ENCODE results near the gene DHRS1.

Gene DHRS1

GRCh38 chr14:24280797-24281460 lies 18.7 kb downstream of the DHRS1 start:
- no peak for FAIRE-seq

GRCh38 chr14:24279301-24280186 lies 20.0 kb downstream of the DHRS1 start:
- FAIRE-seq: no peak

DNA sequence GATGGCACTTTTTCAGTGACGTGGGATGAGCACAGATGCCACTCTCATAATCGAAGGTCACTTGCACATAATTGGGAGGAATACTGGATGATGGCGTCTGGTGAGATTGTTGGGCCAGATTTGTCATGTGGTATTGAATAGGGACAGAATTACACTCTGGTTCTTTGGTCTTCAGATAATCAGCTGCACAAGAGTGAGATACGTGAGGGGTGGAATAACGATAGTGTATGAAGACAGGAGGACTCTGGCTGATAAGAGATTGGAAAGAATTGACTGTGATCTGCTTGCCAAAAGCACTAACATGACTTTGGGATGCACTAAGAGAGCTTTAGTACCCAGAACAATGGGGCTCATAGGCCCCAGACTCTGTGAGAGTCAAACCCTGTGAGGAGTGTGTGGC lies 21.2 kb downstream of the DHRS1 start:
- no peak for FAIRE-seq

DNA sequence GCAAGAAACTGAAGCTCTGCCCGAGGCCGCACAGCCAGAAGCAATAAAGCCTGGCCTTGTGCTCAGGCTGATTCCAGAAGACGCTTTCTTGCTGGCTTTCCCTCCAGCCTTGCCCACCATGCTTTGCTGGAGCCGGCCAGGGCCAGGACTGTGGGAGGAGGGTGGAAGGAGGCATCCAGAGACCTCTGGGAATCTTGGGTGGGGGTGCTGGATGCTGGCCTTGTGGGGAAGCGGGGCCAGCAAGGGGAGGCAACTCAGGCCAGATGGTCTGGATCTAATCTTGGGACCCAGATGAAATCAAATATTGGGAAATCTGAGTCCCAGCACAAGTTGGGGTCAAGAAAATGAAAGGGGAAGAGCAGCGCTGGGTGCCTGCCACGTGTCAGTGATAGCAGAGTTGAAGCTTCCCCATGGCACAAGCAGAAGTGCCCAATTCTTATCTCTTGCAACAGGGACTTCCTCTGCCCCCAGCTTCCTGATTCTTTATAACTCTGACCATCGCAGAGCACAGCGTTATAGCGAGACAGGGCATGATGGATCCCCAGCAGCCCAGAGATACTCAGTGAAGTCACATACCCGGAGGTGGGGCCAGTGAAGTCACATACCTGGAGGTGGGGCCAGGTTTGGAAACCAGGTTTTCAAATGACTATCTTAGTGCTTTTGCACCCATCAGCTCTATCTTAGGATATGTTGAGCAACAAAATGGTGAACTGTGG lies 21.8 kb downstream of the DHRS1 start:
- FAIRE-seq: no peak

- no peak for FAIRE-seq
Observed at GRCh38 chr14:24277071-24277470, 22.5 kb downstream of the DHRS1 start.

- FAIRE-seq: no peak
Observed at GRCh38 chr14:24274101-24274543, 25.5 kb downstream of the DHRS1 start.

GRCh38 chr14:24273422-24273998 lies 26.1 kb downstream of the DHRS1 start:
- FAIRE-seq: no peak

- FAIRE-seq: no peak
Observed at GRCh38 chr14:24272467-24272866, 27.1 kb downstream of the DHRS1 start.

GRCh38 chr14:24271834-24272263 lies 27.7 kb downstream of the DHRS1 start:
- FAIRE-seq: no peak

DNA sequence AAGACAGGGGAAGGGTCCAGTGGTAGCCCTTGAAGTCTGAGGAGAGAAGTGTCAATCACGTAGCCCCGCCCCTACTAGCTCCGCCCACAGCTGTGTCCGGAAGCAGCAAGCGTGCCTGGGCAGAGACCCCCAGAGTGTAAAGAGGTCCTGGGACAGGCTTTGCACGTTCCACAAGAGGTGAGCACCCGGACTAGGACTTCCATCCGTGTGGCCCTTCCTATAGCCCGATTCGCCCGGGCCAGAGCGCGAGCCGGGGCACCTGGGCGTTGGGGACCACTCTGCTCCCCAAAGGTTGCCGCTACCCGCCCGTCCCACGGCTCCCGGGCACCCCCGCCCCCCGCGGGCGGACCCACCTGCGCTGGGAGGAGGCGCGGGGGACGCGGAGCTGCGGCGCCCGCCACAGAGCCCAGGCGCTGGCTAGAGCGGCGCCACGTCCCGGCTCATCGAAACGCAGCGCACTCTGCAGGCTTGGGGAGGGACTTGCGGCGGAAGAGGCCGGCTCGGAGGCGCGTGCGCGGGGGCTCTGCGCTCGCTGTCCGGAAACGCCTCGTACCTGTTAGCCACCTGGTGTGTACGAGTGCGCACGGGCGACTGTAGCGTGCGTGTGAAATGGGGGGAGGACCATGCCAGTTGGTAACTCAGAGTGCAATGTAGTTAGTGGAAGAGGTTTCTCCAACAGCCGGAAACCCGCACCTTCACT lies 28.3 kb downstream of the DHRS1 start, which contains the start of gene RABGGTA:
Gene RABGGTA, minus strand, starts transcription at position 464 of the 700 bp plus-strand sequence. CDS start 482 bp downstream, outside the sequence.
- FAIRE-seq: no peak

DNA sequence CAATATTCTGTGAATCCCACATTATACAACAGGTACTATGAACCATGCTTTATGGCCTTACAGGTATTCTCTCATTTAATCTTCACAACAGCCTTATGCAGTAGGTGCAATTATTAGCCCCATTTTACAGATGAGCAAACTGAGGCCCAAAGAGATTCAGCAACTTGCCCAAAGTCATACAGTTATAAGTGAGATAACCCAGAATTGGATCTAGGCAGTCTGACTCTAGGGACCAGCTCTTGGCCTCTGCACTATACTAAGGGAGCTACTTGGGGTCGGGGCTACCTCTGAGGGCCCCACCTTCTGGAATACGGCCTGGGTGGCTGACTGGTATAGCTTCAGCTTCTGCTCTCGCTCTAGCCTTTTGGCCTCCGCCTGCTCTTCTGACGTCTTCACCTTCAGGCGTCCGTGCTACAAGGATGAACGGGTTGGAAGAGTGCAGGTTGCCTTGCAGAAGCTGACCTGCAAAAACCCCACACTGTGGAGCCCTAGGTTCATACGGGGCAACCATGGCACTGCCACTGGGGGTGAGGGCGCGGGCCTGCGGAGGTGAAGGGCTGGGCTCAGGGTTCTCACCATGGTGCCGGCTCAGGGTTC lies 28.9 kb downstream of the DHRS1 start:
- no peak for FAIRE-seq

DNA sequence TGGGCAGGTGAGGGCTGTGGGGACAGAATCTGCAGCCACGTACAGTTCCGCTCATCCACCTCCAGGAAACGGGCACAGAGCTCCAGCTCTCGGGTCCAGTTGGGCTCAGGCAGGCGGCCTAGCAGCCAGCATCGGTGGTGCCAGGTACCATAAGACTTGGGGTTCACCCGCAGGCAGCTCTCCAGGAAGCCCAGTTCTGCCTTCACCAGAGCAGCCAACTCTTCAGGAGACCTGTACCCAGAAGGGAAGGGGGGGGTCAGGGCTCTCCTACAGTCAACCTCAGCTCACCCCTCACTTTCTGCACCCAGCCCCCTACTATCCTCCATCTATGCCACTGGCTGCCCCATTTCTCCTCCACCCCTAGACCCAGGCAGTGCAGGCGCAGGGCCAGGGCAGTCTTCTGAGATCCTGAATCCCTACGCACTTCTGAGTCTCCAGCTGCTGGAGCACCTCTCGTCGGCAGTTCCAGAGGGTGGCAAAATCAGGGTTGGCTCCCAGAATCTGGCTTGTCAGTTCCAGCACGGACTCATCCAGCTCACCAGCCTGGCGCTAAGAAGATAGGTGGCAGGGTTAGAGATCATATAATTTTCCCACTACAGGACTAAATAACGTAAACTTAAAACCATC lies 29.6 kb downstream of the DHRS1 start:
- FAIRE-seq: no peak

DNA sequence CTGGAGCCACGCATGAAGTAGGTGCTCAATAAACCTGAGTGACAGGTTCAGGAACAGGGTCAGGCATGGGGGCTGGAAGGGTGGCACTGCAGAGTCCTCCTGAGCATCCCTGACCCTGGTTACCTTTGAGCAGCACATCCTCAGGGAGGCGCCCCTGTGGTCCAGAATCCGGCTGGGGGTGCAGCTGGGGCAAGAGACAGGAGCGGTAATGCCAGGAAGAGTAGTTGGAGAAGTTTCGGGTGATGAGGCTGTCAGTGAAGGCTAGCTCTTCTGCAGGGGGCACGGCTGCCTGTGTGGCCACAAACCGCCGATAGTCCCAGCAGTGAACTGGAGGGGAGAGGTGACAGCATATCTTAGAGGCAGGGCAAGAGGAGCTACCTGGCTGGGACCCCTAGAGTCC lies 30.2 kb downstream of the DHRS1 start:
- no peak for FAIRE-seq

DNA sequence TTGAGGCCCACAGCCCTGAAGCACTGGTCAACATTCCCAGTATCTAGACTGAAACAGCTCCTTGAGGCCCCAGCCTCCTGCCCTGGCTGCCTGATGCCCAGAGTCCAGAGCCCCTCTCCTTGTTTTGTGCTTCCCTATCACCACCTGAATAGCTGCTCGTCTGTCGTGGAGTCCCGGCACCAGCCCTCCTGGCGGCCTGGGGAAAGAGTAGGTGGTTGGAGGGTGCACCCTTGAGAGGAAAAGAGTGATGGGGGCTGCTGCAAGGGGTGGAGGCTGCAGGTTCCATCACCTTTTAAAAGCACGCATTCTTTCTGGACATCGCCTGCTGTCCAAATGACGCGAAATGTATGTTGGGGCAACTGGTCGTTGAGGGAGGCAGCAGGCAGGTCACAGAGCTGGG lies 31.4 kb downstream of the DHRS1 start:
- FAIRE-seq: no peak

- FAIRE-seq: no peak
Observed at GRCh38 chr14:24267516-24267915, 32.1 kb downstream of the DHRS1 start.

DNA sequence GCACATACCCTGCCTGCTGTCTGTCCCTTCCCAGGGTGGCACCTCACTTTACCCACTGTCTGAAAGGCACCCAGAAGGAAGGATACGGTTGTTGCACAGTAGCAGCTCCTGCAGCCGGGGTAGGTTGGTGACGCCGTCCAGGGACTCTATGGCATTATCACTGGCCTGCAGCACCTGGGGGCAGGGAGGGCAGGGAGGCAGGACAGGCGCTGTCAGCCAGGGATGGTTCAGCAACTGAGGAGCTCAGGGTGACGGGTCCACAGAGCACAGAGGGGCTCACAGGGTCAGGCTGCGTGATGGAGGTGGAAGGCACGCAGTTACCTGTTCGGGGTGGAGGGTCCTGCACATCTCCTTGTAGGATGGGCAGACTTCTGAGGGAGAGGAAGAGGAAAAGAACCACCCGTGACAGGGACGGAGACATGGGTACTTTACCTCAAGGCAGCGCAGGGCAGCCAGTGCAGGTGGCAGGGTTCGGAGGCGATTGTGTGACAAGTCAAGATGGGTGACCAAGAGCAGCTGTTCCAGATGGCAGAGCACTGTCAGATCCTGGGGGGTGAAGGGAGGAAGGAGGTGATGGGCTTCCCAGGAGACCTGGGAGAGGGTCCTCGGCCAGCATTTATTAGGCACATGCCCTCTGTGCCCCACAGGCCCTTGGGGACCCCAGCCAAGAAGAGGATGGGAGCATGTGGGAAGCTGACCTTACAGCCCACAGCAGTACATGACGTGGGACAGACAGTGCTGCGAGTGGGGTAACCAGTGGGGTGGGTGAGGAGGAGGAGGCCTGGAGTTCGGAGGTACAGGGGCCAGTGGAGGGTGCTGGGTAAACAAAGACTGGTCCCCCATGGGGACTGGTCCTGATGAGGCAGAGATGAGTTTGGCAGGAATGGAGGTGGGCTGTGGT lies 33.0 kb downstream of the DHRS1 start:
- FAIRE-seq: no peak

DNA sequence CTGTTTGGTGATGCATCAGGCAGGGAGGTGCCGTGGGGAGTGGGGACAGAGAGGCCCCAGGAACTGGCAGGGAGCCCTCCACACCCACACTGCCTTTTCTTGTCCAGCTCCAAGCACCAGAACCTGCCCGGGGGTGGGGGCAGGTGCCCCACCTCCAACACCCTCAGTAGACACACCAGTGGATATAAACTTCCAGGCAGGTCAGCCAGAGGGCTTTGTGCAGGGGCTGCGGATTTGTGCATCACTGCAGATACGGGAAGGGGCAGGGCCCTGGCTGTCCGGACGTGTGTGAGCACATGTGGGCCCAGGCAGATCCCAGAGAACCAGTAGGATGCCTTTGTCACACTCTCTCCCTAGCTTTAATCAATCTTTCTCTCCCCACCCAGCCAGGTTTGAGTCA lies 35.3 kb downstream of the DHRS1 start:
- FAIRE-seq: no peak

GRCh38 chr14:24263848-24264247 lies 35.7 kb downstream of the DHRS1 start:
- no peak for FAIRE-seq

- no peak for FAIRE-seq
Observed at GRCh38 chr14:24262821-24263733, 36.5 kb downstream of the DHRS1 start, which contains the start of gene TGM1. Gene TGM1 (minus strand): TSS chr14:24263177. CDS start chr14:24262352, 825 bp downstream.
